ENCODE measurements around the gene CHCHD10.

CHCHD10 gene

DNA sequence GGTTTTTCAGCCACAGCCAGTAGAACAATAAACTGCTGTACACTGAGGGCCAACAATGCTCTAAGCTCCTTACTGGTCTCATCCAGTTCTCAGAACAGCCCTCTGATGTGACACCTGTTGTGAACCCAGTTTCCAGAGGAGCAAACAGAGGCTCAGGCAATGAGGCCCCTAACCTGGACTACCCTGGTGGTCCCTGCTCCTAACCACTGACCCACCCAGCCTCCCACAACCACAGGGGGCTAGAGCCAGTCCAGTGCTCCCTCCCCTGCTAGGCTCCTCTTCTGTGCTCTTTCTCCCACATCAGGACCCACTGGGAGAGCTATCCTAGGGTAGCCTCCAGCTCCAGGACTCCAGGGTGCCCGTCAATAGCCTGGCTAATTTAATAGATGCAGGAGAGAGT lies 14.9 kb upstream of the CHCHD10 start:
- H3K9me3 Mint-ChIP-seq = no peaks in the 10 kb centered on the region
- no peaks in the 10 kb centered on the region for H3K36me3 Mint-ChIP-seq (ENCODE audit: insufficient read depth)
- peaks cover 5% of the 10 kb centered on the region in 2 donors for H3K4me1 Mint-ChIP-seq (ENCODE audit: low read depth in 2 of 2)
- no peak overlapping the region for H3K27ac Mint-ChIP-seq
- no peak overlapping the region for H3K4me3 Mint-ChIP-seq
- no peaks in the 10 kb centered on the region for H3K27me3 Mint-ChIP-seq
- ATAC-seq (replicated peaks) (no peak), DNase-seq (no peak)

DNA sequence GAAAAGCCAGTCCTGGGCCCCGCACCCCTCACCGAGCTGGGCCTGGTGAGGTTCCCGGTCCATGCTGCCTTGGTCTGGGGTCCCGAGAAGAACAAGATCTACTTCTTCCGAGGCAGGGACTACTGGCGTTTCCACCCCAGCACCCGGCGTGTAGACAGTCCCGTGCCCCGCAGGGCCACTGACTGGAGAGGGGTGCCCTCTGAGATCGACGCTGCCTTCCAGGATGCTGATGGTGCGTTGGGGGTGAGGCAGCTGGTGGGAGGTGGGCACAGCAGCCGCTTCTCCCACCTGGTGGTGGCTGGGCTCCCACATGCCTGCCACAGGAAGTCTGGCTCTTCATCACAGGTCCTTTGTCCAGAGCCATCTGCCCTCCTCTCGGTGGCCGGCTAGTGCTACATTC lies 14.5 kb upstream of the CHCHD10 start:
- Mint-ChIP-seq H3K9me3 (no peaks in the 10 kb centered on the region), H3K27me3 (no peaks in the 10 kb centered on the region), H3K4me1 (ENCODE audit: low read depth in 2 of 2) (peaks cover 5% of the 10 kb centered on the region in 2 donors), H3K36me3 (ENCODE audit: insufficient read depth) (no peaks in the 10 kb centered on the region), H3K4me3 (no peak overlapping the region), H3K27ac (no peak overlapping the region)
- DNase-seq (no peak), ATAC-seq (replicated peaks) (no peak)

GRCh38 chr22:23781511-23782183 lies 13.9 kb upstream of the CHCHD10 start:
- ATAC-seq (replicated peaks) (no peak), DNase-seq (no peak)
- Mint-ChIP-seq H3K9me3 (no peaks in the 10 kb centered on the region), H3K36me3 (ENCODE audit: insufficient read depth) (no peaks in the 10 kb centered on the region), H3K4me3 (no peak overlapping the region), H3K27ac (no peak overlapping the region), H3K27me3 (no peaks in the 10 kb centered on the region), H3K4me1 (ENCODE audit: low read depth in 2 of 2) (peaks cover 4% of the 10 kb centered on the region in 2 donors)

- ATAC-seq (replicated peaks) (no peak), DNase-seq (no peak)
- Mint-ChIP-seq H3K36me3 (ENCODE audit: insufficient read depth) (no peaks in the 10 kb centered on the region), H3K27me3 (no peaks in the 10 kb centered on the region), H3K4me1 (ENCODE audit: low read depth in 2 of 2) (peaks cover 0 to 1% of the 10 kb centered on the region in 2 donors), H3K27ac (no peak overlapping the region), H3K4me3 (no peak overlapping the region), H3K9me3 (no peaks in the 10 kb centered on the region)
Observed at GRCh38 chr22:23781065-23781464, 13.3 kb upstream of the CHCHD10 start.

- no peak for ATAC-seq (replicated peaks)
- peaks cover 0 to 1% of the 10 kb centered on the region in 2 donors for H3K4me1 Mint-ChIP-seq (ENCODE audit: low read depth in 2 of 2)
- H3K4me3 Mint-ChIP-seq = no peak overlapping the region
- DNase-seq = no peak
- no peaks in the 10 kb centered on the region for H3K27me3 Mint-ChIP-seq
- H3K27ac Mint-ChIP-seq = no peak overlapping the region
- no peaks in the 10 kb centered on the region for H3K9me3 Mint-ChIP-seq
- no peaks in the 10 kb centered on the region for H3K36me3 Mint-ChIP-seq (ENCODE audit: insufficient read depth)
Observed at GRCh38 chr22:23780146-23780748, 12.5 kb upstream of the CHCHD10 start.

- DNase-seq (no peak), ATAC-seq (replicated peaks) (no peak)
- H3K36me3 Mint-ChIP-seq (ENCODE audit: insufficient read depth) = no peaks in the 10 kb centered on the region
- no peak overlapping the region for H3K27ac Mint-ChIP-seq
- H3K27me3 Mint-ChIP-seq = no peaks in the 10 kb centered on the region
- peaks cover 0 to 1% of the 10 kb centered on the region in 2 donors for H3K4me1 Mint-ChIP-seq (ENCODE audit: low read depth in 2 of 2)
- H3K9me3 Mint-ChIP-seq = no peaks in the 10 kb centered on the region
- no peak overlapping the region for H3K4me3 Mint-ChIP-seq
Observed at GRCh38 chr22:23779731-23780130, 12.0 kb upstream of the CHCHD10 start.

- Mint-ChIP-seq H3K27me3 (no peaks in the 10 kb centered on the region), H3K4me3 (no peak overlapping the region), H3K27ac (no peak overlapping the region), H3K36me3 (ENCODE audit: insufficient read depth) (no peaks in the 10 kb centered on the region), H3K9me3 (no peaks in the 10 kb centered on the region), H3K4me1 (ENCODE audit: low read depth in 2 of 2) (no peaks in the 10 kb centered on the region)
- DNase-seq (no peak), ATAC-seq (replicated peaks) (no peak)
Observed at GRCh38 chr22:23779083-23779482, 11.3 kb upstream of the CHCHD10 start.

DNA sequence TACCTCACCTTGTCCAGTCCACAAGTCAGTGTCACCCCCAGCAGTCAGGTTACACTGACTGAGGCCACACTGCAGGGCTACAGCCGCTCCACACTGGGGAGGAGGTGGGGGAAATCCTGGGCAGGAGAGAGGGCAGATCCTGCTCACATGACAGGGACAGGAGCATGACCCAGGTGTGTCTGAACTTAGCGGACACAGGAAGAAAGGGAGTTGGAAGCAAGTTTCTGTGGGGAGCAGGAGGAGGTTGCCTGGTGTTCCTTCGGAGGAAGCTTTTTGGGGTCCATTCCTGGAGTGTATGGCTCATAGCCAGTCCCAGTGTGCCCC lies 10.8 kb upstream of the CHCHD10 start:
- ATAC-seq (replicated peaks) (no peak), DNase-seq (no peak)
- Mint-ChIP-seq H3K27me3 (no peaks in the 10 kb centered on the region), H3K36me3 (ENCODE audit: insufficient read depth) (no peaks in the 10 kb centered on the region), H3K4me1 (ENCODE audit: low read depth in 2 of 2) (peaks cover 0 to under 1% of the 10 kb centered on the region in 2 donors), H3K9me3 (no peaks in the 10 kb centered on the region), H3K27ac (no peak overlapping the region), H3K4me3 (no peak overlapping the region)

GRCh38 chr22:23777776-23778576 lies 10.2 kb upstream of the CHCHD10 start:
- H3K27me3 Mint-ChIP-seq = no peaks in the 10 kb centered on the region
- ATAC-seq (replicated peaks) (no peak), DNase-seq (no peak)
- H3K9me3 Mint-ChIP-seq = no peaks in the 10 kb centered on the region
- H3K36me3 Mint-ChIP-seq (ENCODE audit: insufficient read depth) = no peaks in the 10 kb centered on the region
- H3K4me1 Mint-ChIP-seq (ENCODE audit: low read depth in 2 of 2) = peaks cover 2 to 6% of the 10 kb centered on the region in 2 donors
- no peak overlapping the region for H3K27ac Mint-ChIP-seq
- no peak overlapping the region for H3K4me3 Mint-ChIP-seq

DNA sequence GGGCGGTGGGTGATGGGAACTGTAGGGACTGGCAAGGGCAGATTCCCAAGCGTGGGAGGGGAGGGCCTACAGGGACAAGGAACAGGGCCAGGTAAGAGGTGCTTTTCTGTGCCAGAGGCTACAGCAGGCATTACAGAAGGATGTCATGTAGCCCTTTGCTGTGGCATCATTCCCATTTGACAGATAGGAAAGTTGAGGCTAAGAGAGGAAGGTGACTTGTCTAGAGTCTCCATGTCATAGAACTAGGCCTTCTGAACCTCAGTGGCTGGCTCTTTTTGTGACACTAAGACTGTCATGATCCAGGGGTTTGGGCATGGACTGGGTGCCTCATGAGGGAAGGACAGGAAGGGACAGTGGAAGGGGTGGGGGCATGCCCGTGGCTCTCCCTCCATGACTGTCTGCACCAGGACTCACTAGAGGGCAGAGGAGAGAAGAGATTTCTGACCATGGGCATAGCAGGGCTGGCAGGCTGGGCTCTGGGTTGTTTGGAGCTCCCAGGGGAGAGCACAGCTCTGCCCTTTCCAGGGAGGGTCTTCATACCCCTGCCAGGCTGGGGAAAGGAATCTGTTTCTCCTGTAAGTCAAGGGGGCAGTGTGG lies 8.1 kb upstream of the CHCHD10 start:
- no peak for DNase-seq
- Mint-ChIP-seq H3K27me3 (no peaks in the 10 kb centered on the region), H3K36me3 (ENCODE audit: insufficient read depth) (no peaks in the 10 kb centered on the region), H3K4me3 (no peak overlapping the region), H3K4me1 (ENCODE audit: low read depth in 2 of 2) (peaks cover 10% of the 10 kb centered on the region in 2 donors), H3K9me3 (no peaks in the 10 kb centered on the region), H3K27ac (no peak overlapping the region)
- ATAC-seq (replicated peaks) = no peak

- peak overlapping the region in 1 of 2 donors; percentile 44 for H3K27ac Mint-ChIP-seq
- H3K9me3 Mint-ChIP-seq = no peaks in the 10 kb centered on the region
- H3K36me3 Mint-ChIP-seq (ENCODE audit: insufficient read depth) = no peaks in the 10 kb centered on the region
- DNase-seq (no peak), ATAC-seq (replicated peaks) (no peak)
- H3K27me3 Mint-ChIP-seq = no peaks in the 10 kb centered on the region
- H3K4me3 Mint-ChIP-seq = peak overlapping the region in 1 of 2 donors; percentile 23
- H3K4me1 Mint-ChIP-seq (ENCODE audit: low read depth in 2 of 2) = peaks cover 10% of the 10 kb centered on the region in 2 donors
Observed at GRCh38 chr22:23774922-23775436, 7.2 kb upstream of the CHCHD10 start.

- no peaks in the 10 kb centered on the region for H3K27me3 Mint-ChIP-seq
- peaks cover 10% of the 10 kb centered on the region in 2 donors for H3K4me1 Mint-ChIP-seq (ENCODE audit: low read depth in 2 of 2)
- peak overlapping the region in 1 of 2 donors; percentile 23 for H3K4me3 Mint-ChIP-seq
- no peak for ATAC-seq (replicated peaks)
- H3K27ac Mint-ChIP-seq = peak overlapping the region in 1 of 2 donors; percentile 55
- H3K36me3 Mint-ChIP-seq (ENCODE audit: insufficient read depth) = no peaks in the 10 kb centered on the region
- no peaks in the 10 kb centered on the region for H3K9me3 Mint-ChIP-seq
- no peak for DNase-seq
Observed at GRCh38 chr22:23774114-23774921, 6.5 kb upstream of the CHCHD10 start.

All from effector memory CD8-positive, alpha-beta T cell (primary cell).